T follicular helper cell (primary cell): ENCODE data around the gene OLFML2B.
"Not testable (repeated sequence)": the region's sequence is repeated elsewhere in the genome, so short reads cannot be mapped to it uniquely, and the experiment has no call there.

Source experiments
- DNase-seq: peaks from one replicate; pipeline ENCODE4 v3.0.0-alpha.2; 2020; ENCODE audit warnings: low read depth
- total RNA-seq, 2 experiments: gene quantifications; one replicate each; lab custom pipeline; 2026; lab: John Stamatoyannopoulos, UW

The OLFML2B gene
- 0 to 0.17 reads per million in 2 experiments for total RNA-seq

DNA sequence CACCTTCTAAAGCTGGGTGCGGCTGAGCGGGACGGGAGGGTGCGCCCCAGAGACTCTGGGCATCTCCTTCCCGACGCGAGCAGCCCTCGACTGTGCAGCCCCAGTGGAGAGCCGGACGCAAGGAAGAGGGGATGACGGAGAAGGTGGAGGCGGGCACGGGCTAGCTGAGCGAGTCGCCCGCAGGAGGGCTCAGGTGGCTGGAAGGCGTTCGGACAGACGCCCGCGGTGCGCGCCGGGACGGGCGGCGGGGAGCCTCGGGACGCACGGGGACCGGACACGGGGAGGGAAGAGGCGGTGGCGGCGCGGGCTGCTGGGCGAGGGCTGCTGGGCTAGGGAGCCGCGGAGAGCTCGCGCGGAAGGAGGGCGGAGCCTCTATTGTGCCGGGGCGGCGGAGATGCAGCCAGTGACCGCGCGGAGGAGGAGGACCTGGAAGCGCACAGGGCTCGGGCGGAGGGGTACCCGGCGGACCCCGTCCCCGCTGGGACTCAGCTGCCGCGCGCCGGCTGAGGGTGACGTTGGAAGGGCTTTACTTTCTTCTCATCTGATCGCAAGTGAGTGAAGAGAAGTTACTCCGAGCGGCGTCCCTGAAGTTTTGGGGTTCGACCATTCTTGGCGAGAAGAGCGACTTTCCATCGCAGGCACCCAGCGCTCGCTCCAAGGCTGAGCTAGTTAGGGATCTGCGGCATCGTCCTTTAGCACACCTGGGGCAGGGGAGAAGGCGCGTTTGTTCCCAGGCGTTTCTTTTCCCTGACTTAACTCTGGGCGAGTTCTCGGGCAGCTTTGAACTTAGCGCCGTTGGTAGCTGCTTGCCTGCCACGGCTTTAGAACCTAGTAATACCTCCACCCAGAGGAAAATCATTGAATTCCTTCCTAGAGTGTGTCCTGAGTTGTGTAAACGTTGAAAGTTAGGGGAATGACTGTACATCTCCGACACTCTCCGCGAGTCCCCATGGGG, at the start of gene OLFML2B:
Gene OLFML2B, minus strand, starts transcription at position 323 of the 955 bp plus-strand sequence. CDS start 439 bp downstream, outside the sequence.
- peak; percentile 8 for DNase-seq

DNA sequence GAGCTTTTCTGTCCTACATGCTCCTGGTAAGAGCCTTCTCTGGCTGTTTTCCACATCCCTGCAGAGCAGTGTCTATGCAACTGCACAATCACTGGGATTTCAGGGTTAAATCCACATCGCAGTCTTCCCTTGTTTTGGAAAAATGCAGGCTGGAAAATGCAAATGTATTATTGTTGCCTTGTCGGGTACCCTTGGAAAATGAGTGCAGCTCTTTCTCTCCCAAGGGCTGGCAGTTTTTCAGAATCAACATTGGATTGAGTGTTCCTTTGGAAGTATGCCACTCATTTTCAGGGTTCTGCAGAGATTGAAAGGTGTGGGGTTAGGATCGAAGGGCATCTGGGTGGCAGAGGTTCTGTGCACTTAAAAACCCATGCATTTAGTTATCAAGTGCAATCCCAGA, 49.1 kb upstream of the OLFML2B start:
- DNase-seq = no peak

- DNase-seq = no peak
These were observed 47.2 kb upstream of the OLFML2B start for GRCh38 chr1:162070825-162071224.

DNA sequence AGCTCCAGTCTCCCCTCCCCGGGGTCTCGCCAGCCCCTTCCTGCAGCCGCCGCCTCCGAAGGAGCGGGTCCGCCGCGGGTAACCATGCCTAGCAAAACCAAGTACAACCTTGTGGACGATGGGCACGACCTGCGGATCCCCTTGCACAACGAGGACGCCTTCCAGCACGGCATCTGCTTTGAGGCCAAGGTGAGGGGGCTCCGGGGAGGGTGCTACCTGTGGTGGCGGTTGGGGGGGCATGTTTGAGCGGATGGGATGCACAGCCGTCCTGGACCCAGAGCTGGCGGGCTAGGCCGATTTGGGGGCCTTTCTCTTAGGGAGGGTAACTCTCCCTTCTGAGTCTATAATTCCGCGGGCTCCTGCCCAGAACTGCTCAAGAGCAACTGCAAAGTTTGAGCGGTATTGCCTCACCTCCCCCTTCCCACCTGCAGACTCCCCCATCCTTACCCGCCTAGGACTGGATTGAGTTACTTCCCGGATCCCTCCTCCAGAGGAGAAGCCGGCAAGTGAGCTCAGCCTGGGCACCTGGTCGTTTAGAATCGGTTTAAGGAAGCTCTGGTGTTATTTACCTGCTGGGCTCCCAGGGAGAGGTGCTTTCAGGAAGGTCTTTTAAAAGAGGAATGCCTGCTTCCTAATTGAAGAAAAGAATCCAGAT, 46.6 kb upstream of the OLFML2B start:
- DNase-seq = no peak

- peak; percentile 62 for DNase-seq
These were observed 45.8 kb upstream of the OLFML2B start, which contains the start of gene NOS1AP for GRCh38 chr1:162069334-162070093. NOS1AP (plus strand) TSS chr1:162069691; CDS start chr1:162070178, 487 bp downstream.

- no peak for DNase-seq
These were observed 44.6 kb upstream of the OLFML2B start for GRCh38 chr1:162068301-162068700.

DNA sequence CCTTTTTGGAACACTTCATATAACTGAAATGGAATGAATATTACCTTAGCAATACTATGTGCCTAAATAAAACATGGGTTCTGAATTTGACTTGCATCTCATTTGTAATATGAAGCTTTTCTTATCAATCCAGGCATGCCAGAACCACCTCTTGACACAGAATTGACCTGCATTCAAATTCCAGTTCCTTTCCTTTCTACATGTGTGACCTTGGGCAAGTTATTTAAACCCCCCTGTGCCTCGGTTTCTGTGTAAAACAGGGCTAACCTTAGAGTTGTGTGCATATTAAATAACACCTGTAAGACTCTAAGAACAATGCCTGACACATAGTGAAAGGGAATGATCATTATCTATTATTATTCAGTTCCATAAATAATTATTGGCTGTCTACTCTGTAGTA, 43.8 kb upstream of the OLFML2B start:
- no peak for DNase-seq

DNA sequence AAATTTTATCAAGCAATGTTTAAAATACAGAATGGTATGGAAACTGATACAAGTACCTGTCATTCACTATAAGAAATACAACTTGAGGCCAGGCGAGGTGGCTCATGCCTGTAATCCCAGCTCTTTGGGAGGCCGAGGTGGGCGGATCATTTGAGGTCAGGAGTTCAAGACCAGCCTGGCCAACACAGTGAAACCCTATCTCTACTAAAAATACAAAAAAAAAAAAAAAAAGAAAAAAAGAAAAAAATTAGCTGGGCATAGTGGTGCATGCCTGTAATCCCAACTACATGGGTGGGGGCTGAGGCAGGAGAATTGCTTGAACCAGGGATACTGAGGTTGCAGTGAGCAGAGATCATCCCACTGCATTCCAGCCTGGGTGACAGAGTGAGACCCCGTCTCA, 43.2 kb upstream of the OLFML2B start:
- not testable (repeated sequence) for DNase-seq

DNA sequence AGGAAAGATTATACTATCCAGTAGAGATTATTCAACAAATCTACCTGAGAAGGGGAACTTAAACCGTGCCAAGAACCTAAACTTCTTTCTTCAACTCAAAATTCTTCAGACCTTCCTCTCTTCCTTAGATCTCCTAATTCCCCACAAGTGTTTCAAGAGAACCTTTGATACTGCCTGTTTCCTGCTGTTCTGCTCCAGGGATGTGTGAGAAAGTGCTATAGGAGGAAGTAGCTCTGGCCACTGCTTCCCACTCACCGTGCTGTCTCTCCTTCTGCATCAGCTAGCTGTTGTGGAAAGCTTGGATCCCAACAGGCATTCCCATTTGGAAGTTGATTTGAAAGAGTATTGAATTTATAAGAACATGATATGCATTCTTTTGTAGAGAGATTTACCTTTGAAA, 41.3 kb upstream of the OLFML2B start:
- DNase-seq = no peak

- DNase-seq = no peak
These were observed 38.9 kb upstream of the OLFML2B start for GRCh38 chr1:162062542-162063015.

DNA sequence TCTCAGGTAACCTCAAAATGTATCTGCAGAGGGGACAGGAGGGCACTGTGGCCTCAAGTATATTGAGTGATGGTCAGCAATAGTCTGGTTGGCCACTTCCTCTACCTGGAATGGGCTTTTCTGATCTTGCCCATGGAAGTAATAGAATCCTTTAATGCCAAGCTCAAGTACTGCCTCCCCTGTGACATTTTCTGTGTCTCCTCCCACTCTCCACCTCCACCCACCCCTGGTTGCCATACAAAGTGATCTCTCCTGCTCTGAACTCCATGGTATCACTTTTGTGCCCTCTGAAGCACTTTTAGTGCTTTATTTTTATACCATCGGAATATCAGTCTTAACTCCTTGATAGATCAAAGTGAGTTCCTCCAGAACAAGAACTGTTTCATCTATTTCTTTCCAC, 36.6 kb upstream of the OLFML2B start:
- no peak for DNase-seq

DNA sequence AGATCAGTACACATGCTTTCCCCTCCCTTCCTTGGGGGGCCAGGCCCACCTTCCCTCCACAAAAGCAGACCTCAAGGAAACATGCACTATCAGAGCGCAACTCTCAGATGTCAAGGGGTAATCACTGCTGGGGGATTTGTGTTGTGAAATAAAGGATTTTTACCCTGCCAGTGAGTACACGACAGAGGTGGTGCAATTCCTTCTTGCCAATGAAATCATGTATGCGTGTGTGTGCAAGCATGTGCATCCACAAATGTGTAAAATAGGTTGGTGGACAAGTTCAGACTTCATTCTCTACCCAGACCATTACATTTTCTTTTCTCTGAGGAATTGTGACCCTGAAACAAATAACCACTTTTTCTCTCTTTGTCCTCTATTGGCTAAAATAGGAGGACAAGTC, 36.1 kb upstream of the OLFML2B start:
- DNase-seq = no peak

GRCh38 chr1:162056579-162056978, 32.9 kb upstream of the OLFML2B start:
- DNase-seq = no peak

DNA sequence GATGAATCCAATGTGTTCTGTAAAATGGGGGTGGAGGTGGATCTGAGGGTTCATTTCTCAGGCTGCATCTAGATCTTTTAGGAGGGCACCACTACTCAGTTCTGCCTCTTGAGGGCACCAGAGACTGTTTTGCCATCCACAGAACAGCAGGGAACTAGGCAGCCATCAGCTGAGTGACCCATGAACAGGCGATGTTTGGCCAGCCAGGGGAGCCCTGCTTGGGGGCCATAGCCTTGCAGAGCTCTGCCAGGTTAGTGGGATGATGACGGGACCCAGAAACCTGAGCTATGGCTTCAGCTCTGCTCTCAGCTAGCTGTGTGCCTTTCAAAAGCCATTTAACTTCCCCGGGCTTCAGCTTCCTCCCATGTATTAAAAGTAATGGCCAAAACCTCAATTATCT, 32.4 kb upstream of the OLFML2B start:
- peak; percentile 15 for DNase-seq

DNA sequence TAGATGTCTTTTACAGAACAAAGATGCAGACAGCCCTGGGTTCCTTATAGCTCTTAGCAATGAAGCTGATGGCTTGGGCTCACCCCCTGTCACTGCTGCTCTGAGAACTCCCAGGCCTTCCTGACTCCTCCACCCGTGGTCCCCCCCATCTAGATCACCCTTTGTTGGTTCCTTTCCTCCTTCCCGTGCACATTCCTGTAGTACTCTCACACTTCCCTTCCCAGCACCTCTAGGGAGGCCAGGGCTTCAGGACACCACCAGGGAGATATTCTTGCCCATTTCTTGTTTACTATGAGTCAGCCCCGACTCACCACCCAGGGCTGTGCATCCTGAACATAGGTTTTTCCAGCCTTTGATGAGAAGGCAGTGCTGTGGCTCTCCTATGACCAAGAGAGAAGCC, 31.4 kb upstream of the OLFML2B start:
- DNase-seq = no peak

GRCh38 chr1:162053949-162054348, 30.3 kb upstream of the OLFML2B start:
- not testable (repeated sequence) for DNase-seq

GRCh38 chr1:162046921-162047320, 23.3 kb upstream of the OLFML2B start:
- DNase-seq = no peak

DNA sequence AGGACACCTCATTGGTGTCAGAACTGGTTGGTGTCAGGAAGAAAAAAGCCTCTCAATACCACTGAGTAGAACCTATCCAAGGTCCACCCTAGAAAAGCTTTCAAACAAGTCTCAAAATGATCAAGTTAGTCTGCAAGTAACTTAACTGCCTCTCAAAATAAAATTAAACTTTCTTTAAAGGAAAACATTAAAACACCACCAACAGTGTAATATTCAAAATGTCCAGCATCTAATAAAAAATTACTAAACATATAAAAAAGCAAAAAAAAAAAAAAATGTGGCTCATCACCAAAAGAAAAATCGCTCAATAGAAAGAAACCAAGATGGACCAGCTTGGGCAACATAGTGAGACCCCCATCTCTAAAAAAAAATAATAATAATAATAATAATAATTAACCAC, 18.7 kb upstream of the OLFML2B start:
- DNase-seq = no peak

GRCh38 chr1:162040657-162041056, 17.0 kb upstream of the OLFML2B start:
- DNase-seq = no peak

GRCh38 chr1:162040001-162040400, 16.3 kb upstream of the OLFML2B start:
- DNase-seq = no peak

DNA sequence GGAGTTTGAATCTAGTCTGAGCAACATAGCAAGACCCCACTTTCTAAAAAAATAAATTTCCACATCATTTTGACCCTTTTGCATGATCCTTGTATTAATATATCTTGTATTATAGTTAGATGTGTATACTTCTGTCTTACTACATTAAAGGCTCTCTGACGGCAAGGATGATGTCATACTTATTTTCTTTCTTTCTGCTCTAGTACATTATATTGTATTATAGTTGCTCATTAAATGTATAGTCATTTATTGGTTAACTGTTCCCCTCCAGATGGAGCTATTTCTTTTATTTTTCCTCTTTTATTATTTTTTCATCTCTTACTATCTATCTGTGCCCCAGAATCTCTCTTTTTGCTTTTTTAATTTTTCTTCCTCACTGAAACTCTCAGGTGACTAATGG, 15.0 kb upstream of the OLFML2B start:
- DNase-seq = no peak

DNA sequence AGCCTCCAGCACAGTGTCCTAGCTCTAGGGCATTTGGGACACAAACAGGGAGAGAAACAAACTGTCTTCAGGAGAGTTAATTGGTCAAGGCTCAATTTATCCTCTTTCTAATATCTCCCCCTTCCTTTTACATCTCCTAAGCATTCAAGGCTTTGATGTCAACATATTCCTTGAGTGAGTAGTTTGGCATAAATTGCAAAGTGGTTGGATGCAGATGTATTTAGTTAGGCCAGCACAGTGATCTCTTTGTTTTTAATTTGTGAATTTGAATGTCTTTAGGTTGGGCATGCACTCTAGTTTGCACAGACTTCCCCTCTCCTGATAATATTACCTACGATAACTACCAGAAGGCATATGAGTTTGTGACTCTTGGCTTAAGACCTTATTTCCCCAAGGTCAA, 12.5 kb upstream of the OLFML2B start:
- no peak for DNase-seq
